HepG2 (cell line): ENCODE results near the gene MLXIPL. TPM values are rescaled to one million over a fixed set of nuclear protein-coding genes. Genes with fewer than 3 reads are reported as not detected.

Experiments used
- FOXC1 ChIP-seq: sonication (generic); formaldehyde crosslinking; IDR thresholded peaks from 2 replicates; pipeline ENCODE4 v1.8.0; 2022; ENCODE audit warnings: mild to moderate bottlenecking, missing genetic modification reagents, borderline replicate concordance
- HDAC1 ChIP-seq: sonication (generic); formaldehyde crosslinking; IDR thresholded peaks from 2 replicates; pipeline ENCODE4 v1.5.1; 2020; ENCODE audit warnings: mild to moderate bottlenecking, missing genetic modification reagents
- HDAC2 ChIP-seq: sonication (generic); formaldehyde crosslinking; IDR thresholded peaks from 2 replicates; pipeline ENCODE4 v1.4.0; 2020; ENCODE audit warnings: missing genetic modification reagents
- HIVEP1 ChIP-seq: sonication (generic); formaldehyde crosslinking; IDR thresholded peaks from 2 replicates; pipeline ENCODE4 v1.4.0; 2020; ENCODE audit warnings: mild to moderate bottlenecking, missing genetic modification reagents
- HOXA3 ChIP-seq: sonication (generic); formaldehyde crosslinking; IDR thresholded peaks from 2 replicates; pipeline ENCODE4 v1.5.0; 2020; ENCODE audit warnings: missing genetic modification reagents
- MAFG ChIP-seq: sonication (generic); formaldehyde crosslinking; IDR thresholded peaks from 2 replicates; pipeline ENCODE4 v1.5.1; 2020; ENCODE audit warnings: mild to moderate bottlenecking, missing genetic modification reagents
- REL ChIP-seq: sonication (generic); formaldehyde crosslinking; conservative IDR thresholded peaks from 2 replicates; pipeline ENCODE4 v1.8.0; 2022; ENCODE audit warnings: mild to moderate bottlenecking, missing genetic modification reagents, moderate library complexity
- SETDB1 ChIP-seq: sonication (generic); formaldehyde crosslinking; IDR thresholded peaks from 2 replicates; pipeline ENCODE4 v1.5.1; 2020; ENCODE audit warnings: missing genetic modification reagents, mild to moderate bottlenecking, borderline replicate concordance
- SP1 ChIP-seq, 2 experiments: fragments of 450-650 bp in 1 of 2; sonication (generic) in 1 of 2; formaldehyde crosslinking in 1 of 2; IDR thresholded peaks; 2 replicates each; pipeline versions ENCODE4 v1.4.0 to v1.6.1; 2016 to 2020; ENCODE audit warnings: missing genetic modification reagents in 1 of 2
- SPEN ChIP-seq: sonication (generic); formaldehyde crosslinking; IDR thresholded peaks from 2 replicates; pipeline ENCODE4 v1.5.1; 2020; ENCODE audit warnings: low read depth, mild to moderate bottlenecking, missing genetic modification reagents
- SYNCRIP ChIP-seq: fragments of 200-400 bp; formaldehyde crosslinking; IDR thresholded peaks from 2 replicates; pipeline ENCODE4 v1.6.1; 2018; ENCODE audit warnings: mild to moderate bottlenecking, low read depth, low read length; ENCODE audit not compliant: insufficient read depth
- THAP8 ChIP-seq: sonication (generic); formaldehyde crosslinking; IDR thresholded peaks from 2 replicates; pipeline ENCODE4 v1.5.1; 2020; ENCODE audit warnings: missing genetic modification reagents, mild to moderate bottlenecking, borderline replicate concordance
- TIGD3 ChIP-seq: sonication (generic); formaldehyde crosslinking; IDR thresholded peaks from 2 replicates; pipeline ENCODE4 v1.5.1; 2020; ENCODE audit warnings: mild to moderate bottlenecking, missing genetic modification reagents, borderline replicate concordance
- TOE1 ChIP-seq: sonication (generic); formaldehyde crosslinking; IDR thresholded peaks from 2 replicates; pipeline ENCODE4 v1.4.0; 2020; ENCODE audit warnings: mild to moderate bottlenecking, missing genetic modification reagents
- TOPORS ChIP-seq: sonication (generic); formaldehyde crosslinking; IDR thresholded peaks from 2 replicates; pipeline ENCODE4 v1.8.0; 2023; ENCODE audit warnings: mild to moderate bottlenecking, missing genetic modification reagents
- YY1 ChIP-seq: IDR thresholded peaks from 2 replicates; pipeline ENCODE4 v1.6.1; 2011; ENCODE audit warnings: low read length, low read depth, moderate library complexity, mild to moderate bottlenecking; ENCODE audit not compliant: insufficient read depth, insufficient replicate concordance
- ZBTB7B ChIP-seq: sonication (generic); formaldehyde crosslinking; IDR thresholded peaks from 2 replicates; pipeline ENCODE4 v1.4.0; 2020; ENCODE audit warnings: missing genetic modification reagents
- ZFP36L1 ChIP-seq: sonication (generic); formaldehyde crosslinking; IDR thresholded peaks from 2 replicates; pipeline ENCODE4 v1.8.0; 2022; ENCODE audit warnings: mild to moderate bottlenecking, missing genetic modification reagents, moderate library complexity
- ZNF430 ChIP-seq: sonication (generic); formaldehyde crosslinking; IDR thresholded peaks from 2 replicates; pipeline ENCODE4 v1.9.0; 2021; ENCODE audit warnings: mild to moderate bottlenecking, missing genetic modification reagents
- ZNF607 ChIP-seq: sonication (generic); formaldehyde crosslinking; IDR thresholded peaks from 2 replicates; pipeline ENCODE4 v1.5.1; 2020; ENCODE audit warnings: missing genetic modification reagents, mild to moderate bottlenecking, borderline replicate concordance
- ZNF674 ChIP-seq: sonication (generic); formaldehyde crosslinking; IDR thresholded peaks from 2 replicates; pipeline ENCODE4 v1.5.0; 2020; ENCODE audit warnings: low read depth, mild to moderate bottlenecking, missing genetic modification reagents
- ZNF691 ChIP-seq: sonication (generic); formaldehyde crosslinking; IDR thresholded peaks from 2 replicates; pipeline ENCODE4 v1.4.0; 2020; ENCODE audit warnings: missing genetic modification reagents, low read depth, mild to moderate bottlenecking, borderline replicate concordance
- ZSCAN12 ChIP-seq: sonication (generic); formaldehyde crosslinking; IDR thresholded peaks from 2 replicates; pipeline ENCODE4 v1.9.0; 2021; ENCODE audit warnings: mild to moderate bottlenecking, missing genetic modification reagents
- ZSCAN20 ChIP-seq: sonication (generic); formaldehyde crosslinking; IDR thresholded peaks from 2 replicates; pipeline ENCODE4 v1.4.0; 2020; ENCODE audit warnings: missing genetic modification reagents, mild to moderate bottlenecking, borderline replicate concordance
- polyA plus RNA-seq, 8 experiments: library from polyadenylated mRNA; depleted of rRNA in 3 of 8; stranded (reverse) in 7 of 8; unstranded in 1 of 8; fragments of >200 nt; fragmentation: Illumina TruSeq in 4 of 8; extraction: Trizol in 4 of 8; gene quantifications; 2 replicates each; pipeline versions ENCODE4 v1.2.1 to v1.2.3, GENCODE V29; 2011 to 2016; ENCODE audit warnings: low read depth in 4 of 8, missing spikeins in 1 of 8, mixed read lengths in 1 of 8; ENCODE audit not compliant: insufficient read depth in 1 of 8
- total RNA-seq, 5 experiments: library from RNA; depleted of rRNA; stranded (reverse); fragments of >200 nt; fragmentation: Illumina TruSeq; extraction: Trizol; gene quantifications; 2 replicates each; pipeline ENCODE4 v1.2.3, GENCODE V29; 2016; ENCODE audit warnings: low read depth in 1 of 5
- TF ChIP-seq, protein P1 (sequence below): IDR thresholded peaks from 2 replicates; pipeline ENCODE4 v1.6.1; 2016; ENCODE audit warnings: mild to moderate bottlenecking

Gene MLXIPL
- total and polyA plus RNA-seq, 2 of the 13 experiments (the other 11 are each of a cell fraction or from before 2014, with no cell fraction given): 51.6 to 60.1 TPM

DNA sequence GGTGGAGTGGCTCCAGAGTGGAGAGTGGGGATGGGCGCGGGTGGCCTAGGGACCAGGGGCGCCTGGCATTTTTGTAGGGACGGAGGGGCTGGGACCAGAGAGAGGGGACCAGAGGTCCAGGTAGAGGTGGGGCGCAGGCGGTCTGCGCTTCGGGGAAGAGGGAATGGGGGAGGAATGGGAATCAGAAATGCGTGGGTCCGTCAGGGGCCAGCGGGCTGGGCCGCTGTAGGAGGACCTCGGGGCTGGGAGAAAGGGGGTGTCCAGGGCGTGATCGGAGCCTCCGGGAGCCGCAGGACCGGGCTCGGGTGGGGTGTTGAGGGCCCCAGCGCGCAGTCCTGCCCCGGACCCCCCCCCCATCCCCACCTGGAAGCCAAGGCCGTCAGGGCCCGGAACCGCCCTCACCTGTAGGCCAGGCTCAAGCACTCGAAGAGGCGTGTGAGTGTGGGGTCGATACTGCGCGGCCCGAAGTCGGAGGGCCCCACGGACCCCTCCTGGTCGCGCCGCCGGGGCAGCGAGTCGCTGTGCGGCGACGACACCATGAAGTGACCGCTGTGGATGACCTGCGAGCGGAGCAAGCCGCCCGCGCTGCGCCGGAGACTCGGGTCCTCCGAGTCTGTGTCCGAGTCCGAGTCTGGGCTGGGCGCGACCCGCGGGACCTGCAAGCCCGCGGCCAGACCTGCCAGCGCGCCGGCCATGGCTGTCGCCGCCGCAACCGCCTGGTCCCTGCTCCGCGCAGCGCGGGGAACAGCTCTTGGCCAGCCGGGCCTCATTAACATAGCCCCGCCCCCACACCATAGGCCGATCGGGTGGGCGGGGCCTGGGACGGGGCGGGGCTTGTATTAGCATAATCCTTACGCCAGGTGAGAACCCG, at the start of gene MLXIPL (continued):
- TF ChIP-seq THAP8 (CRISPR knock-in tag) (peak; percentile 66), ZNF607 (peak; percentile 56; the same call in 1 of the 2 replicates), ZNF674 (CRISPR knock-in tag) (0 out of 2 replicates have a peak, but pooled peaks have one; percentile 49), HOXA3 (CRISPR knock-in tag) (peak; percentile 42), ZSCAN12 (CRISPR knock-in tag) (peak; percentile 69), FOXC1 (CRISPR knock-in tag) (peak; percentile 79; the same call in 1 of the 2 replicates), SYNCRIP (no peak), HIVEP1 (CRISPR knock-in tag) (no peak), ZNF430 (CRISPR knock-in tag) (peak; percentile 74), ZNF691 (no peak), HDAC2 (CRISPR knock-in tag) (0 out of 2 replicates have a peak, but pooled peaks have one; percentile 19), TIGD3 (peak; percentile 25; the same call in 1 of the 2 replicates), ZBTB7B (CRISPR knock-in tag) (no peak), TOPORS (CRISPR knock-in tag) (peak; percentile 26; the same call in 1 of the 2 replicates), HDAC1 (CRISPR knock-in tag) (peak; percentile 72), SP1 (IDR thresholded peaks at IDR 0.05) (no peak), SP1 (CRISPR knock-in tag; IDR thresholded peaks at IDR 0.05) (peak; percentile 86), ZSCAN20 (CRISPR knock-in tag) (peak; percentile 79; the same call in 1 of the 2 replicates), YY1 (peak; percentile 87), TOE1 (no peak), MAFG (no peak), ZFP36L1 (CRISPR knock-in tag) (no peak), SPEN (CRISPR knock-in tag) (peak; percentile 69; the same call in 1 of the 2 replicates), REL (CRISPR knock-in tag) (peak; percentile 58; the same call in 1 of the 2 replicates), SETDB1 (CRISPR knock-in tag) (no peak)
- TF ChIP-seq, protein P1, sequence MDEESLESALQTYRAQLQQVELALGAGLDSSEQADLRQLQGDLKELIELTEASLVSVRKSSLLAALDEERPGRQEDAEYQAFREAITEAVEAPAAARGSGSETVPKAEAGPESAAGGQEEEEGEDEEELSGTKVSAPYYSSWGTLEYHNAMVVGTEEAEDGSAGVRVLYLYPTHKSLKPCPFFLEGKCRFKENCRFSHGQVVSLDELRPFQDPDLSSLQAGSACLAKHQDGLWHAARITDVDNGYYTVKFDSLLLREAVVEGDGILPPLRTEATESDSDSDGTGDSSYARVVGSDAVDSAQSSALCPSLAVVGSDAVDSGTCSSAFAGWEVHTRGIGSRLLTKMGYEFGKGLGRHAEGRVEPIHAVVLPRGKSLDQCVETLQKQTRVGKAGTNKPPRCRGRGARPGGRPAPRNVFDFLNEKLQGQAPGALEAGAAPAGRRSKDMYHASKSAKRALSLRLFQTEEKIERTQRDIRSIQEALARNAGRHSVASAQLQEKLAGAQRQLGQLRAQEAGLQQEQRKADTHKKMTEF (CRISPR knock-in tag): peak; percentile 58; the same call in 1 of the 2 replicates
